ENCODE results near the gene DCAF8.

DCAF8 gene

DNA sequence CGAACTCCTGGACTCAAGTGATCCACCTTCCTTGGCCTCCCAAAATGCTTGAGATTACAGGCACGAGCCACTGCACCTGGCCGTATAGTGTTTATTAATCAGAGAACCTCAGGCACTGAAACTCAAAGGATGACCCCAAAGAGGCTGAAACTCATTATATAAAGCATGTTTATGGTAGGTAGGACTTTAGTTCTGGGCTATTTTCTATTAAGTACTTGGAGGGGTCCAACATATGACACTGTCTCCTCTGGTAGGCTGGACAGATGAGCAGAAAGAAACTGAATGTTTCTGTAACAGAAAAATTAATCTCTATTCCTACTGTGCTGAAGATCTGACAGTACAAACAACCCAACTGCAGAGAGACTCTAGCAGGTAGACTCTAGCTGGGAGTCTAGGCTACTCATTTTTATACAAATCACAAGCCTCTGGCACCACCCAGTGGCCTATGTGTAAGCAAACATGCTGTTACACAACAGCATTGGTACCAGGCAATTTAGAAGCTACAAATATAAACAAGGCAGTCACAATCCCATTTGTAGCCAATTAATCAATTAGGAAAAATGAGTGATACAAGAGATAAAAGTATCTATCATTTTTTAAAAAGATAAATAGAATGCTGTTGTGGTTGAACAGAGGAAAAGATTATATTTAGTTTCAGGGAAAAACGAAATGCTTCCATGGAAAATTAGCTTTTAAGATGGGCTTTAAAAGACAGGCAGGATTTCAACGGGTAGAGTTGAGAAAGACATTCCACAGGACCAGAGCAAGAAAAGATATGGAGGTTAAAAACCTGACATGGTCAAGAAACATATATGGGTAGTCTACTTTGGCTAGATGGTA is 10.4 kb downstream of the DCAF8 start:
- TF ChIP-seq, protein P1, sequence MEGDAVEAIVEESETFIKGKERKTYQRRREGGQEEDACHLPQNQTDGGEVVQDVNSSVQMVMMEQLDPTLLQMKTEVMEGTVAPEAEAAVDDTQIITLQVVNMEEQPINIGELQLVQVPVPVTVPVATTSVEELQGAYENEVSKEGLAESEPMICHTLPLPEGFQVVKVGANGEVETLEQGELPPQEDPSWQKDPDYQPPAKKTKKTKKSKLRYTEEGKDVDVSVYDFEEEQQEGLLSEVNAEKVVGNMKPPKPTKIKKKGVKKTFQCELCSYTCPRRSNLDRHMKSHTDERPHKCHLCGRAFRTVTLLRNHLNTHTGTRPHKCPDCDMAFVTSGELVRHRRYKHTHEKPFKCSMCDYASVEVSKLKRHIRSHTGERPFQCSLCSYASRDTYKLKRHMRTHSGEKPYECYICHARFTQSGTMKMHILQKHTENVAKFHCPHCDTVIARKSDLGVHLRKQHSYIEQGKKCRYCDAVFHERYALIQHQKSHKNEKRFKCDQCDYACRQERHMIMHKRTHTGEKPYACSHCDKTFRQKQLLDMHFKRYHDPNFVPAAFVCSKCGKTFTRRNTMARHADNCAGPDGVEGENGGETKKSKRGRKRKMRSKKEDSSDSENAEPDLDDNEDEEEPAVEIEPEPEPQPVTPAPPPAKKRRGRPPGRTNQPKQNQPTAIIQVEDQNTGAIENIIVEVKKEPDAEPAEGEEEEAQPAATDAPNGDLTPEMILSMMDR (IDR thresholded peaks at IDR 0.05), result peak; percentile 43
- Histone ChIP-seq H3K27ac (peak overlapping the region in 1 of 2 donors; percentile 24), H3K4me3 (no peak overlapping the region)
- DNase-seq (ENCODE audit: low spot score), result no peak

DNA sequence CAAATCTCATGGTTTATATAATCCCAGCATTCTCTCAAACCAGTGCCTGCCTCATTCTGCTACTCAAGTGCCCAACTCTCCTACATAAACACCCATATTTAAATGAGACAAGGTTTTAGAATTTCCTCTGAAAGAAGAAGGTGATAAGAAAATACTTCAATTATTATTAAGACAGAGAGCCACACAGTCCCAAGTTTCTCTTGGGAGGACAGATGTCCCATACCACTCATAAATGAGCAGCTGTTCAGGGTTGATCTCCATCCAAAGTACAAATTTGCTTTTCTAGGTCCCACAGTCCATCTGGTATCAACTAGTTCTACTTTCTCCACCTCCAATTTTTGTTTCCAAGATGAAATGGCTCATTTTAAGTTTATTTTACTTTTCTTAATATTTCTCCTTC is 11.3 kb downstream of the DCAF8 start:
- H3K27ac ChIP-seq, result no peak overlapping the region

DNA sequence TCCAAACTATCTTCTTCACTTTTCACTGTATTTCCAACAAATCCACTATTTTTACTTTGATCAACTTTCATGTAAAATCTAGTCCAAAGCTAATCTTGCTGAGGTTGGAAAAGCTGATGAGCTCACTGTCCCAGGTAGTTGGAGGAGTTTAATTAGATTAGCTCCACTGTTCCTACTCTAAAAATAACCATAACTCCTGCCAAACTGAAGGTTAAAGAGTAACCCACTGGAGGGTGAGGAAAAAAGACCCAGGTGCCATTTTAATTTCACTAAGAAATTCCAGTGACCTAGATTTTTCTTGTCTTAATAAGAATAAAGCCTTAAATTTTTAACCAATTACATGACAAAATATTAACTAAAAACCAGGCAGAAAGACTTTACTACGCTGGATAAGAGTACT is 15.3 kb downstream of the DCAF8 start:
- TF ChIP-seq, protein P1 (IDR thresholded peaks at IDR 0.05), result no peak
- DNase-seq (ENCODE audit: low spot score), result no peak
- H3K27ac ChIP-seq, result no peak overlapping the region
- no peak overlapping the region for H3K4me3 ChIP-seq

More for the DNA sequence above, 11.3 kb downstream of the DCAF8 start:
- no peak overlapping the region for H3K4me3 ChIP-seq
- TF ChIP-seq, protein P1 (IDR thresholded peaks at IDR 0.05), result no peak
- DNase-seq (ENCODE audit: low spot score), result no peak

DNA sequence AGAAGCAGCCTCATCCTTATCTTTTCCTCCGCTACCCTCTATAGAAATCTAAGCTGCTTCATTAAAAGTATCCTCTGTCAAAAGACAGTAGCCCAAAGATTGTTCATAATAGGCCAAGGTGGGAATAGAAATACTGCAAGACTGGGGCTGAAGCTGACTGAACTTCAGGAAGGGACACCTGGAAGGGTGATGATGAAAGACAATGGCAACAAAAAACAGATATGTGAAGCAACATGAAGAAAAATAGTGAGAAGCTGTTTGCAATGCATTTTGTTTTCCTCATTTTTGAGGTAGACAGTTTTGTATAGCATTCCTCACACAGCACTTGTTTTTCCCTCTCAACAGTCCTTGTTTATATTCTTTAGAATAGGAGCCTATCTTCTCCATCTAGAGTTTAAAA is 16.9 kb downstream of the DCAF8 start:
- no peak overlapping the region for H3K27ac ChIP-seq
- TF ChIP-seq, protein P1 (IDR thresholded peaks at IDR 0.05), result no peak

GRCh38 chr1:160244209-160244608 is 18.1 kb downstream of the DCAF8 start:
- no peak for DNase-seq (ENCODE audit: low spot score)
- H3K4me3 ChIP-seq, result no peak overlapping the region
- TF ChIP-seq, protein P1 (IDR thresholded peaks at IDR 0.05), result no peak
- no peak overlapping the region for H3K27ac ChIP-seq

More for the DNA sequence above, 16.9 kb downstream of the DCAF8 start:
- H3K4me3 ChIP-seq, result no peak overlapping the region
- DNase-seq (ENCODE audit: low spot score), result no peak

DNA sequence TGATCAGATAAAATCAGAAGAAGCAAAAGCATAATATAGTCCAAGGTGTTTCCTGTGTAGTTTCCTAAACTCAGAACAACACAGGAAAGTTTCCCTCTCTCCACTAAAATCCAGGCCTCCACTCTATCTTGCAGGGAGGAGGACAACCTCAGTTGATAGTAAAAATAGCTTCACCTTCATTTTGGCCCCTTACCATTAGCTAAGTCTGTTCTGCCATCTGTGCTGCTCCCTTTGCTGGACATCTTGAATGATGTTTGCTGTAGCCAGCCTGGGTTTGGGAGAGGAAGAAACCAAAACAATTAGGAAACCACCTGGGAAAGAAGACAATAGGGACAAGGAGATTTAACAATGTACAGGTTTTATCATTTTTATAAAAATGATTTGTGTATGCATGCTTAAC is 18.6 kb downstream of the DCAF8 start:
- H3K27ac ChIP-seq, result no peak overlapping the region
- no peak for DNase-seq (ENCODE audit: low spot score)
- TF ChIP-seq, protein P1 (IDR thresholded peaks at IDR 0.05), result no peak
- no peak overlapping the region for H3K4me3 ChIP-seq

Data from coronary artery (tissue), 2 donors.